Activated T-cell treated with anti-CD3 and anti-CD28 coated beads, Interleukin-2, amount 50 U/mL, for 72 hours (primary cell): ENCODE results near the gene ZNF407. TPM values are rescaled to one million over a fixed set of nuclear protein-coding genes. Genes with fewer than 3 reads are reported as not detected.

Source experiments
- ATAC-seq, 2 donors: fragments of 150-1000 bp; cut with Tn5 transposase; replicated peaks in 1 of 2; 2 replicates each; pipeline ENCODE4 v1.10.0; 2021; ENCODE audit warnings: moderate library complexity in 2 of 2, mild to moderate bottlenecking in 1 of 2
- DNase-seq, 2 donors: peaks; one replicate each; pipeline ENCODE4 v3.0.0; 2021 to 2022; ENCODE audit warnings: mixed read lengths in 1 of 2
- H3K27ac Mint-ChIP-seq: one replicate; pipeline ENCODE4 v1.8.0; 2022; ENCODE audit warnings: mild to moderate bottlenecking, moderate library complexity, mixed read lengths
- H3K27me3 Mint-ChIP-seq: one replicate; pipeline ENCODE4 v1.8.0; 2022; ENCODE audit warnings: low read depth, mixed read lengths
- H3K36me3 Mint-ChIP-seq, 2 donors: one replicate each; pipeline ENCODE4 v1.8.0; 2022; ENCODE audit warnings: mixed read lengths in 2 of 2, mild to moderate bottlenecking in 1 of 2; ENCODE audit not compliant: insufficient read depth in 2 of 2
- H3K4me1 Mint-ChIP-seq: one replicate; pipeline ENCODE4 v1.8.0; 2022; ENCODE audit warnings: low read depth, mixed read lengths
- H3K4me3 Mint-ChIP-seq, 2 donors: one replicate each; pipeline ENCODE4 v1.8.0; 2022; ENCODE audit warnings: mild to moderate bottlenecking in 2 of 2, mixed read lengths in 2 of 2, moderate library complexity in 2 of 2
- H3K9me3 Mint-ChIP-seq, 2 donors: one replicate each; pipeline ENCODE4 v1.8.0; 2022; ENCODE audit warnings: mixed read lengths in 2 of 2
- total RNA-seq, 2 donors: library from RNA; stranded (reverse); gene quantifications; one replicate each; pipeline ENCODE4 v1.2.3, GENCODE V29; 2022

Gene ZNF407
- total RNA-seq, 2 donors from 2014 or later = 11.9 to 13.0 TPM

DNA sequence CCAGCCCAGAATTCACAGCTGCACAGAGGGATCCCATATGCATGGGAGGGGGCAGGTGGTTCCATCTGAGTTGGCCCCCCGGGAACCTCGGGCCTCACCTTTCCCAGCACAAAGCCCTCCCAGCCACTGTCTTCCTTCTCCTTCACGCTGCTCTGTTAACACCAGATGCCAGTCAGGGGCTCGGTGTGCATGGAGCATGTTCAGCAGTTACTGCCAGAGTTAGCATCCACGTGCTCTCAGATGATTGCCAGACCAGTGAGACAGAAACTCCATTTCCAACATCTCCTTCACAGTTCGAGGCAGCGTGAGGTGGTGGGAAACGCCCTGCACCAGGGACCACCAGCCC is 510.2 kb downstream of the ZNF407 start:
- Mint-ChIP-seq H3K27me3 (no peaks in the 10 kb centered on the region), H3K4me3 (no peak overlapping the region), H3K4me1 (no peaks in the 10 kb centered on the region), H3K27ac (no peak overlapping the region), H3K36me3 (no peaks in the 10 kb centered on the region), H3K9me3 (no peaks in the 10 kb centered on the region)
- DNase-seq = no peak
- no peak for ATAC-seq

DNA sequence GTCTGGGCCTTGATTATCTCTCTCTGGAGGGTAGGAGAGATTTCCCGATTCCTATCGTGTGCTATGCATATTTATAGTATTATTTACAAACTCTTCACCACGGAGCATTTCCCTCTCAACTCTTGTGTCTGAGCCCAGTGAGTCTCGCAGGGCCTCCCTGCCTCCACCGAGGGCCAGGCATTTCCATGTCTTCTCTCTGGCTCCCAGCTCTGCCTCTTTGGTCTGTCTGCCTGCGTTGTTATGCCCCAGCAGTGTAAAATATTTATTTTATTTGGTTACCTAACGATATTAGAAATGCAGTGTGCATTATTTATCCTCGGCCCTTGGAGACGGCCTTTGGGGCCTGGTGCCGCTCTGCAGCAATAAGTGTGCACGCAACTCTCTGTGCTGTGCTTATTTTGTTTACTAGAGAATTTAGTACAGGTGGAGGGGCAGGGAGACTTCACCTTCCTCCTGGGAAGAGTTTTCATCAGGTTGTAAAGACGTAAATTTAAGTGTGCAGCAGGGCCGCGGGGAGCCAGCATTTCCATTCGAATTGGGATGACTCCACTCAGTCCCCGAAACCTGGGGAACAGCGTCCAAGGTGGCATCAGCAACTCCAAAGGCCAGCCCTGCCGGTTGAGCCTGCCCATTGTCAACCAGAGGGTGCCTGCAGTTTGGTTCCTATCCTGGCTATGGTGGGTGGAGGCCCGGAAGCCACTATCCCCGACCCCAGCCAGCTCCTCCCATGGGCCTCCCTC is 511.1 kb downstream of the ZNF407 start:
- no peaks in the 10 kb centered on the region for H3K27me3 Mint-ChIP-seq
- no peaks in the 10 kb centered on the region for H3K4me1 Mint-ChIP-seq
- H3K9me3 Mint-ChIP-seq = no peaks in the 10 kb centered on the region
- H3K27ac Mint-ChIP-seq = no peak overlapping the region
- no peak for ATAC-seq
- no peak overlapping the region for H3K4me3 Mint-ChIP-seq
- no peak for DNase-seq
- H3K36me3 Mint-ChIP-seq = no peaks in the 10 kb centered on the region

DNA sequence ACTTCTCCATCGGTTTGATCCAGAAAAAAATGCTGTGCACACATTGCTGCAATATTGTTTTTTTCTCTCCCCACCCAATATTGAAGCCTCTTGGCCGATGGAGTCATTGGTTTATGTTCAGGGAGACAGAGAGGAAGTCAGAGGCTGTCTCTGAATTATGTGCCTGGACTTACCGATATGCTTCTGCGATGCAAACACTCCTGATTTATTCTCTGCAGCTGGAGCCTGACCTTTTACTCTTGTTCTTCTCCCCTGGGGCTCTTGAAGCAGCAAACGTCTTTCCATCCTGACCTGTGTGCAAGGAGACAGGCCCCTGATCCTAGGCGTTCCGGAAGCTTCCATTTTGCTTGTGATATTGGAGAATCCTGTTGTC is 511.6 kb downstream of the ZNF407 start:
- Mint-ChIP-seq H3K36me3 (no peaks in the 10 kb centered on the region), H3K27ac (no peak overlapping the region), H3K4me3 (no peak overlapping the region), H3K27me3 (no peaks in the 10 kb centered on the region), H3K4me1 (no peaks in the 10 kb centered on the region), H3K9me3 (no peaks in the 10 kb centered on the region)
- DNase-seq (no peak), ATAC-seq (no peak)

DNA sequence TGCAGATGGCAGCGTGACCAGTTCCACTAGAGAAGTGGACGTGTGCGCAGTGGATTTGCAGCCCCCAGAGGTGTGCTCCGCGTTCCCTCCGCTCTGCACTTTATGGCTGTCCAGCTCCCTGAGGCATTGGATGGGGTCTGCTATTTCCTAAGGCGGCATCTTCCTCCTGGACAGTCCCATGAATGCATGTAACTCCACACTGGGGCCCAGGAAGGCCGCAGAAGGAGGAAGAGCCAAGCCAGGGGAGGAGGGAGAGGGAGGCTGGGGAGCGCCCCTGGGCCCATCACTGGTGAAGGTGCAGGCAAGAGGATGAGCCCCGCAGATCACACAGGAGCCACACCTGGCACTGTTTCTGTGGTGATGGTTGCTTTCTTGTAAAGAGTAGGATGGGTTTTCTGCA is 512.1 kb downstream of the ZNF407 start:
- H3K27ac Mint-ChIP-seq = no peak overlapping the region
- H3K27me3 Mint-ChIP-seq = no peaks in the 10 kb centered on the region
- no peaks in the 10 kb centered on the region for H3K4me1 Mint-ChIP-seq
- H3K4me3 Mint-ChIP-seq = no peak overlapping the region
- no peak for ATAC-seq
- no peaks in the 10 kb centered on the region for H3K9me3 Mint-ChIP-seq
- no peaks in the 10 kb centered on the region for H3K36me3 Mint-ChIP-seq
- DNase-seq = no peak

GRCh38 chr18:75110311-75110710 is 512.6 kb downstream of the ZNF407 start:
- H3K27ac Mint-ChIP-seq = no peak overlapping the region
- DNase-seq (no peak), ATAC-seq (no peak)
- H3K9me3 Mint-ChIP-seq = no peaks in the 10 kb centered on the region
- H3K4me3 Mint-ChIP-seq = no peak overlapping the region
- H3K36me3 Mint-ChIP-seq = no peaks in the 10 kb centered on the region
- H3K27me3 Mint-ChIP-seq = no peaks in the 10 kb centered on the region
- no peaks in the 10 kb centered on the region for H3K4me1 Mint-ChIP-seq

- Mint-ChIP-seq H3K9me3 (no peaks in the 10 kb centered on the region), H3K4me3 (no peak overlapping the region), H3K4me1 (no peaks in the 10 kb centered on the region), H3K27me3 (no peaks in the 10 kb centered on the region), H3K27ac (no peak overlapping the region), H3K36me3 (no peaks in the 10 kb centered on the region)
- no peak for ATAC-seq
- DNase-seq = no peak
Observed at GRCh38 chr18:75110846-75111415, 513.3 kb downstream of the ZNF407 start.

- no peaks in the 10 kb centered on the region for H3K27me3 Mint-ChIP-seq
Observed at GRCh38 chr18:75111760-75112159, 514.1 kb downstream of the ZNF407 start.

DNA sequence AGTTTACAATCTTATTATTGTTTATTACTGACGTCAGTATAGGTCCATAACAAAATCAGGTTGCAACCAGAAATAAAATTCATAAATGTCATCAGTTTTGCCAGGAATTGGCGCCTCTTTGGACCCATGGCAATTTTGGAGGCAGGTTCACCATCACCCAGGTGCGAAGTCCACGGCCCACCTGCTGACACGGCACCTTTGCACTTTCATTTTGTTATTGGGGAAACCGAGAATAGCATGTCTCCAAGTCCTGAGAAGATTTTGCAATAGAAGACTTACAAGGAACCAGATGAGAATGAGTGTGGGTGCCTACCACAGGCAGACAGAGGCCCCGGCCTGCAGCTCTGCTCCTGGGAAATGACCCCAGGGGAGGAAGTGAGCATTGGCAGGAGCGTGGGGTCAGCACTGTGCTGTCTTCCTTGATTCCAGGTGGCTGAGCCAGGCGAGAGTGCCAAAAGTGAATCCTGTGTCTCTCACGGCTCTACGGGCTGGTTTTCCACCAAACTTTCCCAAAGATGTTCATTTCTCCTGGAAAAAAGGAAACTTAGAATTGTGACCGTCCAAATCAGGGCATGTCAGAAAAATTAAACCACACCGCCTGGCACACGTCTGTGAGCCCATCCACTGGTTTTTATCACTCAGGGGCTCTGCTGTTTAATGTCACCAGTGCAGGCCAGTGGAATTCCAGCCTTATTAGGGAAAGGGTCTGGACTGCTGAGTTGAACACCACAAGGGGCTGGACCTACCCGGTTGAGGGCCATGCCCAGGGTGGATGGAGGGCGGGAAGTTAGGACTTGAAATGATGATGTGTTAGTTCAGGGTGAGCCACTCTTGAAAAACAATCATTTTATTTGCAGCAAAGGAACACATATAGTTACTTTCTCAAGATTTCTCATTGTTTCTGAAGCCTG is 514.8 kb downstream of the ZNF407 start:
- no peaks in the 10 kb centered on the region for H3K27me3 Mint-ChIP-seq
- no peaks in the 10 kb centered on the region for H3K9me3 Mint-ChIP-seq
- H3K4me3 Mint-ChIP-seq = no peak overlapping the region
- no peaks in the 10 kb centered on the region for H3K4me1 Mint-ChIP-seq
- ATAC-seq = no peak
- no peak for DNase-seq
- H3K36me3 Mint-ChIP-seq = no peaks in the 10 kb centered on the region
- no peak overlapping the region for H3K27ac Mint-ChIP-seq

More at GRCh38 chr18:75111760-75112159, 514.1 kb downstream of the ZNF407 start:
- DNase-seq (no peak), ATAC-seq (no peak)
- Mint-ChIP-seq H3K9me3 (no peaks in the 10 kb centered on the region), H3K27ac (no peak overlapping the region), H3K4me1 (no peaks in the 10 kb centered on the region), H3K4me3 (no peak overlapping the region), H3K36me3 (no peaks in the 10 kb centered on the region)

DNA sequence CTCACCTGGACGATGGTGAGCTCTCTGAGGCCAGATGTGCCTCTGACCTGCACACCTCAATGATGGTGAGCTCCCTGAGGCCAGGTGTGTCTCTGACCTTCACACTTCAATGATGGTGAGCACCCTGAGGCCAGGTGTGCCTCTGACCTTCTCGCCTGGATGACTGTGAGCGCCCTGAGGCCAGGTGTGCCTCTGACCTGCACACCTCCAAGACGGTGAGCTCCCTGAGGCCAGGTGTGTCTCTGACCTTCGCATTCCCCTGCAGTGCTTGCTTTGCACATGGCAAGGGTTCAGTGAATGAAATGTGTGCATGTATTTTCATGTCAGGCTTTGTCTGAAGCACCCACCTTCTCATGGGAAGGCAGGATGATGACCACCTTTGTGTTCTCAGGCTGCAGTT is 515.8 kb downstream of the ZNF407 start:
- Mint-ChIP-seq H3K27ac (no peak overlapping the region), H3K36me3 (no peaks in the 10 kb centered on the region), H3K27me3 (no peaks in the 10 kb centered on the region), H3K4me3 (no peak overlapping the region), H3K9me3 (no peaks in the 10 kb centered on the region), H3K4me1 (no peaks in the 10 kb centered on the region)
- no peak for DNase-seq
- ATAC-seq = no peak

- Mint-ChIP-seq H3K9me3 (no peaks in the 10 kb centered on the region), H3K27ac (no peak overlapping the region), H3K27me3 (no peaks in the 10 kb centered on the region), H3K36me3 (no peaks in the 10 kb centered on the region), H3K4me3 (no peak overlapping the region), H3K4me1 (no peaks in the 10 kb centered on the region)
- DNase-seq = no peak
- no peak for ATAC-seq
Observed at GRCh38 chr18:75114231-75114764, 516.6 kb downstream of the ZNF407 start.

Other genes with a start within 250 kb of the ZNF407 start
- not detected for gene DIPK1C, start 140.6 kb upstream of the ZNF407 start, total RNA-seq
- gene CNDP2, start 101.5 kb upstream of the ZNF407 start, total RNA-seq = 100 to 1,000 TPM; 211 to 212 TPM
- under 1 TPM in 1 of 2 donors, not detected in 1; 0.16 TPM for gene CNDP1, start 63.4 kb upstream of the ZNF407 start, total RNA-seq